Dendritic cell treated with granulocyte-macrophage colony-stimulating factor and Interleukin-4, amounts not matched to agents 40 ng/mL and 50 ng/mL, for 4 days (primary cell): ENCODE measurements around the gene MCRS1.
"Not testable (repeated sequence)": the region's sequence is repeated elsewhere in the genome, so short reads cannot be mapped to it uniquely, and the experiment has no call there.

Source experiments
- H3K27ac Mint-ChIP-seq: one replicate; pipeline ENCODE4 v1.8.0; 2022; ENCODE audit warnings: mild to moderate bottlenecking, mixed read lengths
- H3K27me3 Mint-ChIP-seq: one replicate; pipeline ENCODE4 v1.8.0; 2022; ENCODE audit warnings: mild to moderate bottlenecking, mixed read lengths
- H3K36me3 Mint-ChIP-seq: one replicate; pipeline ENCODE4 v1.8.0; 2022; ENCODE audit warnings: low read depth, mixed read lengths
- H3K4me1 Mint-ChIP-seq: one replicate; pipeline ENCODE4 v1.8.0; 2022; ENCODE audit warnings: low read depth, mixed read lengths
- H3K4me3 Mint-ChIP-seq: one replicate; pipeline ENCODE4 v1.8.0; 2022; ENCODE audit warnings: mild to moderate bottlenecking, moderate library complexity, mixed read lengths
- H3K9me3 Mint-ChIP-seq: one replicate; pipeline ENCODE4 v1.8.0; 2022; ENCODE audit warnings: mixed read lengths
- intact Hi-C: fragments of 100-400 bp; cut with micrococcal nuclease; formaldehyde crosslinking; loops from one replicate; pipeline ENCODE4 v1.15.0; 2022

The MCRS1 gene, protein sequence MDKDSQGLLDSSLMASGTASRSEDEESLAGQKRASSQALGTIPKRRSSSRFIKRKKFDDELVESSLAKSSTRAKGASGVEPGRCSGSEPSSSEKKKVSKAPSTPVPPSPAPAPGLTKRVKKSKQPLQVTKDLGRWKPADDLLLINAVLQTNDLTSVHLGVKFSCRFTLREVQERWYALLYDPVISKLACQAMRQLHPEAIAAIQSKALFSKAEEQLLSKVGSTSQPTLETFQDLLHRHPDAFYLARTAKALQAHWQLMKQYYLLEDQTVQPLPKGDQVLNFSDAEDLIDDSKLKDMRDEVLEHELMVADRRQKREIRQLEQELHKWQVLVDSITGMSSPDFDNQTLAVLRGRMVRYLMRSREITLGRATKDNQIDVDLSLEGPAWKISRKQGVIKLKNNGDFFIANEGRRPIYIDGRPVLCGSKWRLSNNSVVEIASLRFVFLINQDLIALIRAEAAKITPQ

GRCh38 chr12:49567611-49568441, at the start of gene MCRS1:
MCRS1 (minus strand) TSS chr12:49568142; CDS start chr12:49566731, 1,411 bp downstream.
- Mint-ChIP-seq H3K9me3 (no peaks in the 10 kb centered on the region), H3K27ac (peak within 1 kb of the TSS; percentile 96), H3K4me3 (peak within 1 kb of the TSS; percentile 95), H3K36me3 (peaks cover 54% of the 10 kb centered on the region), H3K4me1 (peaks cover 47% of the 10 kb centered on the region), H3K27me3 (no peaks in the 10 kb centered on the region)
- intact Hi-C loops: loop anchor here (5.0 kb wide), 1 partner anchor 139 kb away; the partner anchor contains the start of gene FMNL3

DNA sequence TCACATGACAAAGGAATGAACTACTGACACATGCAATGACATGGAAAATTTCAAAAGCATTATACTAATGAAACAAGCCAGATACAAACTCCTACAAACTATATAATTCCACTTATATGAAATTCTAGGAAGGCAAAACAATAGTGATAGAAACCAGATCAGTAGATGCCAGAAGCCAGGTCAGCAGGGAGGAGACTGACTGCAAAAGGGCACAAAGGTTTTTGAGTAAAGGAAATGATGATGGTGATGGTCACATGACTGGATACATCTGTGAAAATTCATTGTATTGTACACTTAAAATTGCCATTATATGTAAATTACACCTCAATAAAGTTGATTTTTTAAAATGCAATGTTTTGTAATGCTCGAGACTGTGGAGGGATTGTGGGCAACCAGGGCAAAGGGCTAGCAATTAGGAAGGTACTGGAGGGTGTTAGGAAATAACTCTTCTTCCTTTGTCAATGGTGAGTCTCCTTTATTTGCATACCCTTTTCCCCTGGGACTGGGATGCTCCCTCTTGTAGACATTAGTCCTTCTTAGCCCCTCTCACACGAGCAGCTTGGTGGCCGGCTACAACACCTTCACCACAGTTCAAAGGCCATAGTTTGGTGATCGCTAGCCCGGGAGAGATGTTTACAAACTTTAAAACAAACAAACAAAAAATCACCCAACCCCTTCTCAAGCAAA, 48.7 kb upstream of the MCRS1 start:
- Mint-ChIP-seq H3K36me3 (no peaks in the 10 kb centered on the region), H3K4me3 (no peak overlapping the region), H3K27ac (no peak overlapping the region), H3K9me3 (no peaks in the 10 kb centered on the region), H3K27me3 (peaks cover 72% of the 10 kb centered on the region), H3K4me1 (no peaks in the 10 kb centered on the region)
- intact Hi-C loops: no loop called here

- intact Hi-C loops: no loop called here
- Mint-ChIP-seq H3K4me3 (no peak overlapping the region), H3K9me3 (no peaks in the 10 kb centered on the region), H3K27ac (no peak overlapping the region), H3K4me1 (no peaks in the 10 kb centered on the region), H3K36me3 (no peaks in the 10 kb centered on the region), H3K27me3 (peaks cover 63% of the 10 kb centered on the region)
Observed at GRCh38 chr12:49615725-49616124, 47.8 kb upstream of the MCRS1 start.

- Mint-ChIP-seq H3K9me3 (no peaks in the 10 kb centered on the region), H3K36me3 (no peaks in the 10 kb centered on the region), H3K27me3 (peaks cover 37% of the 10 kb centered on the region), H3K4me3 (no peak overlapping the region), H3K4me1 (peaks cover under 1% of the 10 kb centered on the region), H3K27ac (no peak overlapping the region)
- intact Hi-C loops: no loop called here
Observed at GRCh38 chr12:49612210-49612609, 44.3 kb upstream of the MCRS1 start.

GRCh38 chr12:49610785-49611184, 42.8 kb upstream of the MCRS1 start:
- H3K9me3 Mint-ChIP-seq, H3K4me1 Mint-ChIP-seq, intact Hi-C loops: not testable (repeated sequence)

GRCh38 chr12:49609875-49610154, 41.9 kb upstream of the MCRS1 start:
- Mint-ChIP-seq H3K4me3 (no peak overlapping the region), H3K9me3 (no peaks in the 10 kb centered on the region), H3K27ac (no peak overlapping the region), H3K4me1 (peaks cover 6% of the 10 kb centered on the region), H3K36me3 (no peaks in the 10 kb centered on the region), H3K27me3 (peaks cover 26% of the 10 kb centered on the region)
- intact Hi-C loops: no loop called here

More at GRCh38 chr12:49610785-49611184, 42.8 kb upstream of the MCRS1 start:
- peaks cover 31% of the 10 kb centered on the region for H3K27me3 Mint-ChIP-seq
- H3K36me3 Mint-ChIP-seq, H3K27ac Mint-ChIP-seq, H3K4me3 Mint-ChIP-seq: not testable (repeated sequence)

DNA sequence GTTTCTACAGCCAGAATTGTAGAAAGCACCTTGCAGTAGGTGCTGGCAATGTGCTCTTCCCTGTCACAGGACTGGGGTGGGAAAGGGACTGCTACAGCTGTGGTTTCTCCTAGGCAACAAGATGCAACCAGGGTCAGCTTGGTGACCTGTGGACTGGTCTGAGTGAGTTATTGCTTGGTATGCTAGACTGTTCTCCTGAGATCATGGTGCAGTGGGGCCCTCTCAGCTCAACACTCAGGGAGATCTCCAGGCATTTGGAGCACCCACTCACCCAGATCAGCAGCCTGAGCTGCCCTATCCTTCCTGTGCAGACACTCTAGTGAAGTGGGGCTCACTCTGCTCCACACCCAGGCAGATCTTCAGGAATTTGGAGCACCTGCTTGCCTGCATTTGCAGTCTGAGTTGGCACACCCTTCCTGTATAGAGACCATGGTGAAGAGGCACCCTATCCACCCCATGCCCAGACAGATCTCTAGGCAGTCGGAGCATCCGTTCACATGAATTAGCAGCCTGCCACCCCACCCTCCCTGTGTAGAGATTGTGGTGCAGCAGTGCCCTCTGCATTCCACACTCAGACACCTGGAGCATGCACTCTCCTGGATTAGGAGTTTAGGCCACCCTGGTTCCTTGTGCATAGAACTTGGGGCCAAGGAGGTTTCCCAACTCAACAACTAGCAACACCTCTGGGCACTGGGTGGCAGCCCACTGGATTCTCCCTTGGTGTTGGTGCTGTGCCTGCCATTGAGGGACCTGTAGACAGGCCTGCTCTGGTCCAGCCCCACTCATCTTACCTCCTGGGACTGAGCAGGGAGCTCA, 41.3 kb upstream of the MCRS1 start:
- H3K9me3 Mint-ChIP-seq: no peaks in the 10 kb centered on the region

GRCh38 chr12:49605539-49605938, 37.6 kb upstream of the MCRS1 start, which contains the start of gene FAM186B:
FAM186B (minus strand) TSS chr12:49605639; CDS start chr12:49605477, 162 bp downstream.
- H3K4me3 Mint-ChIP-seq, H3K27ac Mint-ChIP-seq, H3K4me1 Mint-ChIP-seq, H3K36me3 Mint-ChIP-seq, intact Hi-C loops, H3K27me3 Mint-ChIP-seq, H3K9me3 Mint-ChIP-seq: not testable (repeated sequence)

More for the DNA sequence above, 41.3 kb upstream of the MCRS1 start:
- H3K27me3 Mint-ChIP-seq: peaks cover 21% of the 10 kb centered on the region
- intact Hi-C loops: no loop called here
- no peak overlapping the region for H3K4me3 Mint-ChIP-seq
- H3K27ac Mint-ChIP-seq: no peak overlapping the region
- no peaks in the 10 kb centered on the region for H3K36me3 Mint-ChIP-seq
- peaks cover 6% of the 10 kb centered on the region for H3K4me1 Mint-ChIP-seq

GRCh38 chr12:49604856-49605255, 36.9 kb upstream of the MCRS1 start:
- intact Hi-C loops: no loop called here
- H3K4me1 Mint-ChIP-seq: peaks cover 6% of the 10 kb centered on the region
- no peak overlapping the region for H3K27ac Mint-ChIP-seq
- H3K4me3 Mint-ChIP-seq: no peak overlapping the region
- H3K36me3 Mint-ChIP-seq: no peaks in the 10 kb centered on the region
- H3K27me3 Mint-ChIP-seq: peaks cover 5% of the 10 kb centered on the region
- H3K9me3 Mint-ChIP-seq: no peaks in the 10 kb centered on the region

GRCh38 chr12:49603721-49604120, 35.8 kb upstream of the MCRS1 start:
- no peaks in the 10 kb centered on the region for H3K36me3 Mint-ChIP-seq
- H3K27me3 Mint-ChIP-seq: peaks cover 5% of the 10 kb centered on the region
- intact Hi-C loops: no loop called here
- H3K4me1 Mint-ChIP-seq: peaks cover 6% of the 10 kb centered on the region
- H3K27ac Mint-ChIP-seq: no peak overlapping the region
- H3K4me3 Mint-ChIP-seq: no peak overlapping the region
- no peaks in the 10 kb centered on the region for H3K9me3 Mint-ChIP-seq

DNA sequence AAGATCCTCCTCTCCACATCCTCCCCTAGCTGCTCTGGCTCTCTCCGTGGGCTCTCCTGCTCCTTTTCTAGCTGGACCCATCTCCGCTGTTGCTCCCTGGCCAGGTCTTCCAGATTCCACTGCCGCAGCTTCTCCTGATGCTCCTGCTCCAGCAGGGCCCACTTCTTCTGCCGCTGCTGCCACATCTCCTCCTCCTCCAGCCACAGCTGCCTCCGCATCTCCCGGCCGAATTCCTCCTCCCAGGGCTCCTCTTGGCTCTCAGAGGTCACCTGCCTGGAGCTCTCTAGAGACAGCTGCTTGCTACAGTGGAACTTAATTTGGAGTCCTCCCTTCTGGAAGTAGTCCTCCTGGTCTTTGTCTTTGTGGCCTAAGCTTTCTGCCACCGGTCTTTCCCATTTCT, 32.0 kb upstream of the MCRS1 start:
- intact Hi-C loops: no loop called here
- Mint-ChIP-seq H3K4me3 (no peak overlapping the region), H3K27me3 (no peaks in the 10 kb centered on the region), H3K4me1 (peaks cover 6% of the 10 kb centered on the region), H3K27ac (no peak overlapping the region), H3K9me3 (no peaks in the 10 kb centered on the region), H3K36me3 (no peaks in the 10 kb centered on the region)

DNA sequence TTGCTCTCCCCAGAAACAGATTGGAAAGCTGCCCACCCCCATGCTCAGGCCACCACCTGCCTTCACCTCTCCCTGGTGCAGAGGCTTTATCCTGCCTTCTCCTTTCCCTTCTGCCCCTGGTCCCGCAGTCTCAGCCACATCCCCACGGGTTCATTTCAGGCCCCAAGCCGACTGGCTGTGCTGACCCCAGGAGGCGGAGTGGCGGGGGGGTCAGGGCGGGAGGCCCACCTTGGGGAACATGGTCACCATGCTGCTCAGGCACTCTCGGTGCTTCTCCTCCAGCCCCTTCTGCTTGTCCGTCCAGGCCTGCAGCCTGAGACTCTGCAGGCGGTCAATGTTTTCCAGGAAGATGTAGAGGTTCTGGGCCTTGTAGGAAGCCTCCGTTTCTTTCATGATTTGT, 30.6 kb upstream of the MCRS1 start:
- Mint-ChIP-seq H3K27me3 (no peaks in the 10 kb centered on the region), H3K4me3 (no peak overlapping the region), H3K36me3 (no peaks in the 10 kb centered on the region), H3K27ac (no peak overlapping the region), H3K4me1 (peaks cover 6% of the 10 kb centered on the region), H3K9me3 (no peaks in the 10 kb centered on the region)
- intact Hi-C loops: no loop called here

- H3K36me3 Mint-ChIP-seq: peaks cover 8% of the 10 kb centered on the region
- no peaks in the 10 kb centered on the region for H3K27me3 Mint-ChIP-seq
- H3K4me1 Mint-ChIP-seq: peaks cover 32% of the 10 kb centered on the region
- H3K4me3 Mint-ChIP-seq: no peak overlapping the region
- H3K9me3 Mint-ChIP-seq: peaks cover 8% of the 10 kb centered on the region
- peak overlapping the region; percentile 63 for H3K27ac Mint-ChIP-seq
- intact Hi-C loops: no loop called here
Observed at GRCh38 chr12:49588721-49589516, 21.0 kb upstream of the MCRS1 start.
